Stimulated activated CD4-positive, alpha-beta T cell treated with anti-CD3 and anti-CD28 coated beads, Interleukin-1b, Interleukin-23, amount 100 ng/mL, for 1 hour (primary cell): ENCODE measurements around the gene KAT2A.
"Not testable (repeated sequence)": the region's sequence is repeated elsewhere in the genome, so short reads cannot be mapped to it uniquely, and the experiment has no call there.

ENCODE experiments used
- DNase-seq, 2 donors: peaks; one replicate each; pipeline ENCODE4 v3.0.0-alpha.2; 2020; ENCODE audit warnings: low read depth in 2 of 2

Gene KAT2A

DNA sequence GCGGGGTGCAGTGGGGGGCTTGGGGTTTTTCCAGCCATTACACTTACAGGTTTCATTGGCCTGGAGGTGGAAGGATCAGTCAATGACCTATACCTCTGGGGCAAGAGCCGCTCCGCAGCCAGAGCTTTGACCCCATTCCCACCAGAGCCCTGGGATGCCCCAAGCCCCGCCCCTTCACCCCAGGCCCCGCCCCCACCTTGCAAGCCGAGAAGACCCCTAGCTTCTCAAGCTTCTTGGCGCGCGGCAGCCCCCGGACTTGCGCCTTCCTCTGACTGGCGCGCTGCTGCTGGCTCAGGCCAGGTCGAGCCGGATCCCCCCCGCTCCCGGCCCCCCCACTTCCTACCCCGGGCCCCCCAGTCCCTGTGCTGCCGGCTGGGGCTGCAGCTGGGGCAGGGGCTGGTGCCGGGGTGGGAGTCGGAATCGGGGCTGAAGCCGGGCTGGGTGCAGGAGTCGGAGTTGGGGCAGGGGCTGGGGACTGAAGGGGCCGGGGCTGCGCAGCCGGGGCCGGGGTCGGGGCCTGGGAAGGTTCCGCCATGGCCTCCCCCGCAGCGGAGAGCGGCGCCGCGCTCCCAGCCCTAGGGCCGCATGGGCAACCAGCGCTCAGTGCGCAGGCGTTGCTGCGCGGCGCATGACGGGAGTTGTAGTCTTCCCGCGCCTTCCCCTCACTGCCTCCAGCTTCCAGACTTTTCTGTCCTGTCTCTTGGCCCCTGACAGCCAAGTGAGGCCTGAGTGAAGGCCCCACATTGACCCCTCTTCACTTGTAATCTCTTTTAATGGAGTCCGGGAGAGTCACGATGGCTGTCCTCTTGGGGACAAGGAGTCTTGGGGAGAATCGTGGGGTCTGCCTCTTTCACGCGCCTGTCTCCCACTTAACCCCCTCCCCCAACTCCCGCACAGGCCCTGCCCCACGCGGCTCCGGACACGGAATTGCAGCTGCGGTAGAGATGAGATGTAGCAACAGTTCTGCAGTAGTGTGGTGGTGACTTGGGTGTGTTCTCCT is at the start of gene KAT2A:
TSS of gene KAT2A (minus strand) at position 598 of the 1,000 bp plus-strand sequence. CDS start at position 535, 63 bp downstream.
- peak in 1 of 2 donors; percentile 56 for DNase-seq

- no peak for DNase-seq
Observed at GRCh38 chr17:42169351-42169750, 48.2 kb upstream of the KAT2A start.

GRCh38 chr17:42167807-42168206 is 46.6 kb upstream of the KAT2A start:
- no peak for DNase-seq

DNA sequence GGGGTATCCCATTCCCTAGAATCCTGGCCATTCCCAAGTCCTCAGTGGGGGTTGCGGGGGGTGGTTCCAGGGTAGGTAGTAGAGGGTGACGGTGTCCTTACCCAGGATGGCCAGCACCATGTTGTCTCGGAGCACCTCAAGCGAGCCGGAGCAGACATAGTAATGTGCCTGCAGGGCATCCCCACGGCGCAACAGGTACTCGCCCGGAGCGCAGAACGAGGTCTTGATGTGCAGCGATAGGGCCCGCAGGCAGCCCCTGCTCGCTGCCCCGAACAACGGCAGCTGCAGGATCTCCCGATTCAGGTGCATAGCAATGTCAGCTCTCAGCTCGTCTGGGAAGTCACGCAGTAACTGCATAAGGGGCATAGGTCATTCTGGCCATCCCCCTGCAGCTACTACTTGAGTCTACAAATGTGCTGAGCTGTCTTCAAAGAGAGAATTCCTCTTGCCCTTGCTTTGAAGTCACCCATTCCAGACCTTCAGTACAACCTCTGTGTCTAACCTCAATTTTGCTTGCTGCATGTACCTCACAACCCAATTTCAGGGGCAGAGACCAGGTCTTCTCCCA is 45.1 kb upstream of the KAT2A start:
- no peak for DNase-seq

GRCh38 chr17:42165751-42166150 is 44.6 kb upstream of the KAT2A start:
- no peak for DNase-seq

DNA sequence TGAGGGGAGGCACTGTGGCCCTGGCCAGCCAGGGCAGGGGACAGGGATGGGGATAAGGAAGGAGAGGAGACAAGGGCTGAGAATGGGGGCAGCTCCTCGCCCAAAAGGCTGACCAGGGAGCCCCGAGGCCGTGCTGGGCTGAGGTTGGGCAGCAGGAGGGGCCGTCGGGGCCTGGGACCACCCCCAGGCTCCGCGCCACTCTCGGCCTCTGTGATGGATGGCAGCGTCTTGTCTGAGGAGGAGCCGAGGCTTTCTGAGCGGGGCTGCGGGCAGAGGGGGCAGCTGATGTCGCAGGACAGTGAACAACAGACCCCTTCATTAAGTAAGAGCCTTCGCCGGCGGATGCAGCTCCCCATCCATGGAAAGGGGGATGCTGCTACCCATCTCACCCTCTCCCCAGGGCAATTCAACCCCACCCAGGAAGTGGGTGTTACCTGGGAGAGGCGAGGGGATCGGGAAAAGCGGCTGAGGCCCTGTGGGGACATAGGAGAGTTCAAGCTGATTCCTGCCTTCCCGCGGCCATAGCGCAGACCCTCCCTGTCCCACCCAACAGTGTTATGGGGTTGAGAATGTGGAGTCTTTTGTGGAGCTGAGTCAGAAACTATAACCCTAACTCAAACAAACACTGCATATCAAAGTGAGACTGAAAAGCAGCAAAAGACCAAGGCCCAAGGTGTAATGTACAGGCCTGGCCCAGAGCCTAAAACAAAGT is 42.7 kb upstream of the KAT2A start:
- DNase-seq: no peak

DNA sequence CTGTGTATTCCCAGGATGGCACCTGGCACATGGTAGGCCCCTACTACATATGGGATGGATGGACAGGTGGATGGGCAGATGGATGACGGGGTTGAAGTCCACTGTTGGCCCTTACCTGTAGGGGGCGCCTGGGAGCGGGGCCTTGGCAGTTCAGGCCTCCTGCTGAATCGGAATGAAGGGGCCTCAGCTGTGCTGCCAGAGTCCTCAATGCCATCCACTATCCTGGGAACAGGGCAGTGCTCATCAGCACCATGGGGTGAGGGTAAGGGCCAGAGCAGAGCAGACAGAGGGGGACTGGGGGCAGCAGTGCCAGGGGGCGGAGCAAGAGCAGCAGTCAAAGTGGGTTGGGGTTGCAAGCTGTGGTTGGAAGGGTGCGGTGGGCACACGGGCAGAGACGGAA is 41.9 kb upstream of the KAT2A start:
- peak in 1 of 2 donors; percentile 30 for DNase-seq

GRCh38 chr17:42160531-42160910 is 39.4 kb upstream of the KAT2A start:
- DNase-seq: no peak

GRCh38 chr17:42159796-42160530 is 38.8 kb upstream of the KAT2A start:
- no peak for DNase-seq

GRCh38 chr17:42155614-42156045 is 34.5 kb upstream of the KAT2A start:
- DNase-seq: no peak

DNA sequence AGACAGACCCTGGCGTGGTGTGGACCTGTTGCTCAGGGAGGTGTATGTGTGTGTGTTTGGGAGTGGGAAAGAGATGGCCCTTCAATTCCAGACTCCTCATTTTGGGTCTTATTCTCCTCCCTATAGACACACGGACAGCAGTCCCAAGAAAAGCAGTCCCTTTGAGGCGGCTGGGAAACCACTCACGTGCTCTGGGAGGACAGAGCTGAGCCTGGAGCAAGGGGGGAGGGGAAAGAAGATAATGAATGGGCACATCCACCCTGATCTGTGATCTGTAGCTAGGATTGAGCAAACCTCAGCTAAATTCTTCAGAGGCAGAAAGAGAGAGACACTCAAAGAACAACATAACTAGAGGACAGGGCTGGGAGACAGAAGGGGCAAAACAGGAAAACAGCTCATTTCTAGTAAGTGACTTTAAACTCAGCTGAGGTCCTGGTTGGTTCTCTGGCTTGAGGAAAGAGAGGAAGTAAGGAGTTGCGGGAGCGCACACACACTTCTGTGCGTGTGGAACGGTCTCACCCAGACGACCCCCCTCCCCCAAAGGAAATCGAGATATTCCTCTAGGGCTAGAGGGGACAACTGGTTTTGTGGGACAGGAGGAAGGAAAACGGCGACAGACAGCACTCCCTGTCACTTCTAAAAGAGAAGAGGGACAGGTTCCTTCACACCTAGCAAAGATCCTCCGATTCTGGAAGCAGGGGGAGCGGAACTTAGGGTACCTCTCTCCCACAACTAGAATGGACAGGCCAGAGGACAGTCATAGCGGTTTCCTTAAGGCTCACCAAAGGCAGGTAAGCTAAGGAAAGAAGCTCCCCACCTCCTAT is 33.0 kb upstream of the KAT2A start:
- DNase-seq: no peak

GRCh38 chr17:42146911-42147607 is 25.9 kb upstream of the KAT2A start:
- DNase-seq: no peak

DNA sequence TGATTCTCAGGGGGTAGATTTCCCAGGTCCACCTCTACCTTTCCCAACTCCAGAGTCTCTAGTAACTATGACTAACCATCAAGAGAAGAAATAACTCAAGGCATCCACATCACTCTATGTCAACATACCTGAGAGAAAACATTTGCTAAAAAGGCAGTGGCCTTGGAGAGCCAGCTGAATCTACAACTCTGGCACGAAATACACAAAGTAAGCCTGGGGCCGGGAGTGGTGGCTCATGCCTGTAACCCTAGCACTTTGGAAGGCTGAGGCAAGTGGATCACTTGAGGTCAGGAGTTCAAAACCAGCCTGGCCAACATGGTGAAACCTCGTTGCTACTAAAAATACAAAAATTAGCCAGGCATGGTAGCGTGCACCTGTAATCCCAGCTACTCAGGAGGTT is 22.0 kb upstream of the KAT2A start:
- not testable (repeated sequence) for DNase-seq

DNA sequence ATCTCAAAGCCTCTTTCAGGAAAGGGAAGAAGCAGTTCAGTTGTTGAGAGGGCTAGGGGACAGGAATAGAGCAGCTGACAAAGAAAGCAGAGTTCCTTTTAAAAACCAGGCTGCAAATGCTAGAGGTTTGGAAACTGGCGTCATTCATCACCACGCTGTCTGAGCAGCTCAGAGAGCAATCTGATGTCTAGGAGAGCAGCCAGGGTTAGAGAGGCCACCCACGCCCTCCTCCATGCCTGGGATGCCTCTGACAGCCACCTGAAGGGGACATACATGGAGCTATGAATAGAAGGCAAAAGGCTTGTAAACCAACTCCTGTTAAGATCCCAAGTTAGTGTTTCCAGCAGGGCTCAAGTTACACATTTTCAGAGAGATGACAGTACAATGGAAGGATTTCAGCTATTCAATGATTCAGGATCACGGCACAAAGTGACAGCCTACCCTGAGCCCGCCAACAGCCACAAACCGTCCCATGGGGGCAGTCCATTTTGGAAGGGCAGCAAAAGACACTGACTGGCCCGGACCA is 21.3 kb upstream of the KAT2A start:
- DNase-seq: no peak

DNA sequence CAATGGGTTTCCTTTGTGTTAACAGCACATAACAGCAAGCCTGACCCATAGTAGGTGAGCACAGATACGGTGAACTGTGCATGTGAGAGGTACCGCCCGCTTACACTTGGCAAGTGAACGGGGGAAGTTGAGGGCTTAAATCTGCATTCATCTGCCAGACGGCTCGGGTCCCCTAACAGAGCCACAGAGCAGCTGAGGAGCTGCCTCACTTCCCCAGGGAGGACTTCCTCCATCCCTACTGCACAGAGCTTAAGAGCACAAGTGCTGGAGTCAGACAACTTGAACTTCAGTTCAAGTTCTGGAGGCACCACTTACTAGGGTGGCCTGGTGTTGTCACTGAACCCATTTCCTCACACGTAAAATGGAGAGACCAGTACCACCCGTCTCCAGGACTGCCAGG is 20.2 kb upstream of the KAT2A start:
- DNase-seq: no peak

DNA sequence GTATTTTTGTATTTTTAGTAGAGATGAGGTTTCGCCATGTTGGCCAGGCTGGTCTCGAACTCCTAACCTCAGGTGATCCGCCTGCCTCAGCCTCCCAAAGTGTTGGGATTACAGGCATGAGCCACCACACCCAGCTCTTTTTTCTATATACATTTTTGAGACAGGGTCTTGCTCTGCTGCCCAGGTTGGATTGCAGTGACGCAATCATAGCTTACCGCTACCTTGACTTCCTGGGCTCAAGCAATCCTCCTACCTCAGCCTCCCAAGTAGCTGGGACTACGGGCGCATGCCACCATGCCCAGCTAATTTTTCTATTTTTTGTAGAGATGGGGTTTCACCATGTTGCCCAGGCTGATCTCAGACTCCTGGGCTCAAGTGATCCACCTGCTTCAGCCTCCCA is 19.5 kb upstream of the KAT2A start:
- DNase-seq: not testable (repeated sequence)

DNA sequence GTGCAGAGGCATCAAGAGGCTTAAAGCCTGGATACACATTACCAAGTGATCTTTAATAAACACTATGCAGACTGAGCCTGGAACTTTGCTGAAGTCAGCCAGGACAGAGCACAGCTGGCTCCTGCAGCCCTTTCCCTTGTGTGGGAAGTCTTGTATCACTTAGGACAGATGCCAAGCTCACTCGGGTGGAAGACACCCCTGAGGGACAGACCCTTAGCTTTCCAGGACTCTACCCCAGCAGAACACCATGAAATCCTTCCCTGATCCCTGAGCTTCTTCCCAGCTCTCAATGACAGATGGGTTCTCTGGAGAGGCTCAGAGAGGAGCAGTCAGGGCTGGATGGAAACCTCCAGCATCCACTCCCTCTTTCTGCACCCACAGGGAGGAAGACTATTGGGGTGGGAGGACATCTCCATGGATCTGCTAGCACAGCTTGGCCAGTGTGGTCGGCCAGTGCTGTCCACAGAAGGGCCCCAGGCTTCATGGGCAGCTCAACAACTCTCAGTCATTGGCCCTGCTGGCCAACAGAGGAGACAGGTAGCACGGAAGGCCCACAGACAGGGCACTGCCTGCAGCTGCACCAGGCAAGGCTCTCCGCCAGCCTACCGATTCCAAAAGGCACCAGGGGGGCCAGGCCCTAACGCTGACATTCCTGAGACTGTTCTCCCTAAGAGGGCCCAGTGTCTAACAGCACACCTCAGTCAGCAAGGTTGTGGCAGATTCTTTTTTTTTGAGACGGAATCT is 17.8 kb upstream of the KAT2A start:
- no peak for DNase-seq

DNA sequence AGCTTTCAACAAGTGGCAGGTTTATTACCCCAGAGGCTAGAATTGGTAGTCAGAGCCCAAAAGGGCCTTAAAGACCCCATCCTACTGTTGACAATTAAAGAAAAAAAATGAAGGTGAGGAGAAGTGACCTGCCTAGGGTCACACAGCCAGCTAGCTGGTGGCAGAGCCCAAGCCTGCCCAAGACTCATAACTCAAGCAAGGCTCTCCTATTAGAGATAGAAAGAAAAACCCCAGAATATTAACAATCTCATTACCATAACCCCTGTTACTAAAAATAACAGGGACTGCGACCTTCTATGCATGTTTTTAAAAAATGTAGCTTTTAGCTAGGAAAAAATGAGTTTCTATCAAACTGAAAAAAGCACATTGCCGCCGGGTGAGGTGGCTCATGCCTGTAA is 15.5 kb upstream of the KAT2A start:
- no peak for DNase-seq
